ENCODE measurements around the gene SUFU. TPM values are rescaled to one million over a fixed set of nuclear protein-coding genes. Genes with fewer than 3 reads are reported as not detected.

The SUFU gene
- total RNA-seq, 1 experiment from 2014 or later: 10.6 TPM

GRCh38 chr10:102555781-102556328 lies 52.1 kb downstream of the SUFU start:
- no peak overlapping the region for H3K27ac Mint-ChIP-seq (ENCODE audit: unreplicated experiment)

GRCh38 chr10:102557569-102557968 lies 53.8 kb downstream of the SUFU start:
- no peak for DNase-seq
- H3K36me3 ChIP-seq (ENCODE audit: control insufficient read depth, insufficient read depth, low read length): no peaks in the 10 kb centered on the region
- TF ChIP-seq CTCF (IDR thresholded peaks at IDR 0.05; ENCODE audit: insufficient read depth in 1 of 2, low read depth in 1 of 2, low read length in 1 of 2, severe bottlenecking in 1 of 2, unreplicated experiment in 1 of 2): no peak
- POLR2A ChIA-PET: no interaction called here
- Mint-ChIP-seq H3K4me3 (ENCODE audit: unreplicated experiment) (no peak overlapping the region), H3K27me3 (ENCODE audit: insufficient read depth, unreplicated experiment) (no peaks in the 10 kb centered on the region), H3K36me3 (ENCODE audit: insufficient read depth, unreplicated experiment) (no peaks in the 10 kb centered on the region), H3K9me3 (ENCODE audit: unreplicated experiment) (no peaks in the 10 kb centered on the region), H3K27ac (ENCODE audit: unreplicated experiment) (no peak overlapping the region), H3K4me1 (ENCODE audit: low read depth, unreplicated experiment) (no peaks in the 10 kb centered on the region)
- no TSS peak for BruUV-seq (replicated peaks)
- CTCF ChIA-PET: no interaction called here
- no peaks in the 10 kb centered on the region for H3K4me1 ChIP-seq
- intact Hi-C loops (cut with micrococcal nuclease; ENCODE audit: unreplicated experiment): no loop called here
- H3K4me3 ChIP-seq (ENCODE audit: low read depth, low read length): no peak overlapping the region
- no peaks in the 10 kb centered on the region; the same call in 1 of the 2 replicates for H3K27me3 ChIP-seq (replicated peaks; ENCODE audit: control insufficient read depth, insufficient read depth, low read length)
- no peaks in the 10 kb centered on the region for H3K9me3 ChIP-seq

More at GRCh38 chr10:102555781-102556328, 52.1 kb downstream of the SUFU start:
- ChIA-PET POLR2A (interaction anchor here (0.6 kb wide), 1 partner anchor 486 kb away, joined by 3 read pairs; no protein-coding TSS in a partner anchor), CTCF (interaction anchor here (0.5 to 0.6 kb wide), 2 partner anchors 77 to 135 kb away, joined by 3 read pairs; no protein-coding TSS in a partner anchor)
- intact Hi-C loops (cut with micrococcal nuclease; ENCODE audit: unreplicated experiment): no loop called here
- H3K4me1 ChIP-seq: no peaks in the 10 kb centered on the region
- no peaks in the 10 kb centered on the region; the same call in 1 of the 2 replicates for H3K27me3 ChIP-seq (replicated peaks; ENCODE audit: control insufficient read depth, insufficient read depth, low read length)
- Mint-ChIP-seq H3K9me3 (ENCODE audit: unreplicated experiment) (no peaks in the 10 kb centered on the region), H3K27me3 (ENCODE audit: insufficient read depth, unreplicated experiment) (no peaks in the 10 kb centered on the region), H3K4me1 (ENCODE audit: low read depth, unreplicated experiment) (no peaks in the 10 kb centered on the region), H3K4me3 (ENCODE audit: unreplicated experiment) (no peak overlapping the region), H3K36me3 (ENCODE audit: insufficient read depth, unreplicated experiment) (no peaks in the 10 kb centered on the region)
- no peak overlapping the region for H3K4me3 ChIP-seq (ENCODE audit: low read depth, low read length)
- no peak for DNase-seq
- no peaks in the 10 kb centered on the region; the same call in 1 of the 2 replicates for H3K36me3 ChIP-seq (ENCODE audit: control insufficient read depth, insufficient read depth, low read length)
- BruUV-seq (replicated peaks): no TSS peak
- no peak for TF ChIP-seq CTCF (IDR thresholded peaks at IDR 0.05; ENCODE audit: insufficient read depth in 1 of 2, low read depth in 1 of 2, low read length in 1 of 2, severe bottlenecking in 1 of 2, unreplicated experiment in 1 of 2)
- H3K9me3 ChIP-seq: no peaks in the 10 kb centered on the region

DNA sequence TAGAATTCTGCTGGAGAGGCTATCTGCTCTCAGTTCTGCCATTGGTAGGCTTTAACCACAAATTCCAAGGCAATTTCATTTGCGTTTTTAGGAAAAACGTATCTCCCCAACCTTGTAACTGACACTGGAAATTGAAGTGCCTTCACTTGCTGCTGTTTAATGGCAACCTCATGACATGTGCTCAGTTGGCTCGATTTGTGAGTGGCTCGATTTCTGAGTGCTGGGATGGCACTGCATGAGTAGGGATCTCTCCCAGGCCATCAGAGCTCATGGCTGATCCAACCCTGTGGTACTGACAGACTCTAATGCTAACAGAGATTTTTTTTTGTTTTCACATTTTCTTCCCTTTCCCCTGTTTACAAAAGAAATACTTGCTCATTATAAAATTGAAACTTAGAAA lies 56.0 kb downstream of the SUFU start:
- H3K36me3 Mint-ChIP-seq (ENCODE audit: insufficient read depth, unreplicated experiment): peaks cover 4% of the 10 kb centered on the region
- TF ChIP-seq CTCF (IDR thresholded peaks at IDR 0.05; ENCODE audit: insufficient read depth in 1 of 2, low read depth in 1 of 2, low read length in 1 of 2, severe bottlenecking in 1 of 2, unreplicated experiment in 1 of 2): no peak
- no peaks in the 10 kb centered on the region for H3K27me3 Mint-ChIP-seq (ENCODE audit: insufficient read depth, unreplicated experiment)
- no peaks in the 10 kb centered on the region for H3K36me3 ChIP-seq (ENCODE audit: control insufficient read depth, insufficient read depth, low read length)
- H3K9me3 Mint-ChIP-seq (ENCODE audit: unreplicated experiment): no peaks in the 10 kb centered on the region
- CTCF ChIA-PET: no interaction called here
- no TSS peak for BruUV-seq (replicated peaks)
- POLR2A ChIA-PET: no interaction called here
- DNase-seq: no peak
- no peaks in the 10 kb centered on the region for H3K4me1 ChIP-seq
- no peaks in the 10 kb centered on the region; the same call in 1 of the 2 replicates for H3K27me3 ChIP-seq (replicated peaks; ENCODE audit: control insufficient read depth, insufficient read depth, low read length)
- no peak overlapping the region for H3K4me3 ChIP-seq (ENCODE audit: low read depth, low read length)
- H3K4me3 Mint-ChIP-seq (ENCODE audit: unreplicated experiment): no peak overlapping the region
- no peaks in the 10 kb centered on the region for H3K4me1 Mint-ChIP-seq (ENCODE audit: low read depth, unreplicated experiment)
- H3K9me3 ChIP-seq: no peaks in the 10 kb centered on the region
- intact Hi-C loops (cut with micrococcal nuclease; ENCODE audit: unreplicated experiment): no loop called here
- no peak overlapping the region for H3K27ac Mint-ChIP-seq (ENCODE audit: unreplicated experiment)
